Activated T-cell treated with anti-CD3 and anti-CD28 coated beads, Interleukin-2, amount 50 U/mL, for 24 hours (primary cell): ENCODE data around the gene GSE1.

Experiments used
- DNase-seq: peaks from one replicate; pipeline ENCODE4 v3.0.0-alpha.2; 2020
- H3K27ac Mint-ChIP-seq: 2 replicates; pipeline ENCODE4 v1.8.0; 2020; ENCODE audit warnings: mild to moderate bottlenecking, mixed read lengths
- H3K27me3 Mint-ChIP-seq: 2 replicates; pipeline ENCODE4 v1.8.0; 2020; ENCODE audit warnings: mixed read lengths
- H3K36me3 Mint-ChIP-seq: 2 replicates; pipeline ENCODE4 v1.8.0; 2020; ENCODE audit warnings: low read depth, mixed read lengths
- H3K4me1 Mint-ChIP-seq: 2 replicates; pipeline ENCODE4 v1.8.0; 2020; ENCODE audit warnings: low read depth, mixed read lengths
- H3K4me3 Mint-ChIP-seq: 2 replicates; pipeline ENCODE4 v1.8.0; 2020; ENCODE audit warnings: mild to moderate bottlenecking, moderate library complexity, mixed read lengths
- H3K9me3 Mint-ChIP-seq: 2 replicates; pipeline ENCODE4 v1.8.0; 2020; ENCODE audit warnings: mixed read lengths

The GSE1 gene

GRCh38 chr16:85592700-85593493 lies 20.2 kb upstream of the GSE1 start:
- Mint-ChIP-seq H3K4me1 (peaks cover 18% of the 10 kb centered on the region), H3K36me3 (no peaks in the 10 kb centered on the region), H3K9me3 (no peaks in the 10 kb centered on the region), H3K27ac (no peak overlapping the region), H3K27me3 (no peaks in the 10 kb centered on the region), H3K4me3 (no peak overlapping the region)
- no peak for DNase-seq

DNA sequence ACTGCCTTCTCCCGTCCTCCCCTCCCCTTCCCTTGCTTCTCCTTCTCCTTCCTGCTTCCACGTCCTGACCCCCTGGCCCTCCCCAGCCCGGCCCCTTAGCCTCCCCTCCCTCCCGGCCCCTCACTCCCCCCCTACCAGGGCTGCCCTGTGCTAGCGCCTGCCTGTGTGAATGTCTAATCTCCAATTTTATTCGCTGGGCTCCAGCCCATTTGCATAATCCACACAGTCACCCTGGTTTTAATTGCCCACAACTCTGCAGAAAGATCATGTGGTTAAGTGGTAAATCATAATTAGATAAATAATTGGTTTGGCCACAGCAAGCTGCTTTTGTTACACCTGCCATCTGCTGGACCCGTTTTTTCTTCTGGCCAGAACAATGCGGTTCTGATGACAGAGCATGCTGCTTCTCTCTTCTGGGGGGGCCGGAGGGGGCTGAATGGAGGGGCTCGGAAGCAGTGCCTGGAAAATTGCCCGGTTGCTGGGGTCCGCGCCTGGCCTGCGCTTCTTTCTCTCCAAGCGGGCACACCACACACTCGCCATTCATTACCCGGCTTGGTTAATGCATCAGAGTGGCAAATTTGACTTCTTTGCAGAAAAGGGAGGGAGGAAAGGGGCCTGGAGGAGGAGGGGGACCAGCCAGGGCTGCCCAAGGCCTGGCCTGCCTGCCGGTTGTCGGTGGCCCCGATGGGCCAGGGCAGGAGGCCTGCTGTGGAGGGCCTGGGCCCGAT lies 19.5 kb upstream of the GSE1 start:
- no peak for DNase-seq
- Mint-ChIP-seq H3K36me3 (no peaks in the 10 kb centered on the region), H3K4me1 (peaks cover 18% of the 10 kb centered on the region), H3K27ac (no peak overlapping the region), H3K9me3 (no peaks in the 10 kb centered on the region), H3K27me3 (no peaks in the 10 kb centered on the region), H3K4me3 (no peak overlapping the region)

DNA sequence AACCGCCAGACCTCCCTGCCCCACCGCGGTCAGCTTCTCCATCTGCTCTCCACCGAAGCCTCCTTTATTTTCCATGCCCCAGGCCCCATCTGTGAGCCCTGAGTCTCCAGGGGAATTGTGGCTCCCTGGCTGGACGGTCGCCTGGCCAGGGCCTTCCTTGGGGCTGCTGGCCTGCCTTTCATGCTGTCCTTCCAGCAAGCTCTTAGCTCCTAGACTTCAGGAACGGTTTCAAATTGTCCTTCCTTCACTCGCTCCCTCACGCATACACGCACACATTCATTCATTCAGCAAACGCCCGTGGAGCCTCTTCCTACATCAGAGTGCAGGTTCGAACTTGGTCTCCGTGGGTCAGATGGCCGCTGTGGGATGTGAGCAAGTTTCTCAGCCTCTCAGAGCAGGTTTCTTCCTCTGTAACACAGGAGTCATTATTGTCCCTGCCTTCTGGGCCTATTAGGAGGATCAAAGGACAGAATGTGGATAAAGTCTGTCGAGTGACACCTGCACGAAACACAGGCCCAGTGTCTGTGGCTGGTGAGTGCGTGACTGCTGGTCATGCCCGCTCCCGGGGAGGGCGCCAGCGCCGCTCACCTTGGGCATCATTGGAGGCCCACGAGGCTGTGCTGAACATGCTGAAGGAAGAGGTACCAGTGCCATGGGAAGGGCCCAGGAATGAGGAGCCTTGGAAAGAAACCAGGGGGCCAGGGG lies 18.7 kb upstream of the GSE1 start:
- Mint-ChIP-seq H3K4me1 (peaks cover 18% of the 10 kb centered on the region), H3K4me3 (no peak overlapping the region), H3K36me3 (no peaks in the 10 kb centered on the region), H3K9me3 (no peaks in the 10 kb centered on the region), H3K27ac (no peak overlapping the region), H3K27me3 (no peaks in the 10 kb centered on the region)
- no peak for DNase-seq

DNA sequence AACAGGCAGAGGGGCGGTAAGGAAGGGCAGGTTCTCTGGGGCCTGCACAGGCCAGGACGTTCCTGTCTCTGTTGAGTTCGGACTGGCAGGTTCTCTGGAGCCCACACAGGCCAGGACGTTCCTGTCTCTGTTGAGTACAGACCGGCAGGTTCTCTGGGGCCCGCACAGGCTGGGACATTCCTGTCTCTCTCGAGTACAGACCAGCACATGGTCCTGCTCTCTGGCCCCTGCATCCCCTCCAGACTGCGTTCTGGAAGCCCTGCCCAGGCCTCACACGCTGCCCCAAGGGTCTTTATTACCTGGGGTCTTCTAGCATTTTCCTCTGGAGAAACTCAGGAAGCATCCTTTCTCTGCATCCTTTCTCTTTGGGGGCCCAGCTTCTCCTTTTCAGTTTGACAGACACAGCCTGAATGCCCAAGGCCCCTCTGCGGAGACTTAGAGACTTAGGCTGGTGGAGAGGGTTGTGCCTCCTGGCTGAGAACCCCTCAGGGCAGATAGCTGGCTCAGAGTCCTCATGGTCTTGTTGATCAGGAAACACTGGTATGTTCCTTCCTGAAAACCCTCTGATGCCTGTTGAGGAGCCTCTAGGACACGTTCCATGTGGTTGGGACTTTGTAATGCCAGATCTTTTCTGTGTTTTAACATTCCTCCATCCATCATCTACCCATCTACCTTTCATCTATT lies 18.0 kb upstream of the GSE1 start:
- no peak overlapping the region for H3K4me3 Mint-ChIP-seq
- H3K27me3 Mint-ChIP-seq = no peaks in the 10 kb centered on the region
- no peaks in the 10 kb centered on the region for H3K36me3 Mint-ChIP-seq
- no peaks in the 10 kb centered on the region for H3K9me3 Mint-ChIP-seq
- no peak overlapping the region for H3K27ac Mint-ChIP-seq
- H3K4me1 Mint-ChIP-seq = peaks cover 18% of the 10 kb centered on the region
- no peak for DNase-seq

DNA sequence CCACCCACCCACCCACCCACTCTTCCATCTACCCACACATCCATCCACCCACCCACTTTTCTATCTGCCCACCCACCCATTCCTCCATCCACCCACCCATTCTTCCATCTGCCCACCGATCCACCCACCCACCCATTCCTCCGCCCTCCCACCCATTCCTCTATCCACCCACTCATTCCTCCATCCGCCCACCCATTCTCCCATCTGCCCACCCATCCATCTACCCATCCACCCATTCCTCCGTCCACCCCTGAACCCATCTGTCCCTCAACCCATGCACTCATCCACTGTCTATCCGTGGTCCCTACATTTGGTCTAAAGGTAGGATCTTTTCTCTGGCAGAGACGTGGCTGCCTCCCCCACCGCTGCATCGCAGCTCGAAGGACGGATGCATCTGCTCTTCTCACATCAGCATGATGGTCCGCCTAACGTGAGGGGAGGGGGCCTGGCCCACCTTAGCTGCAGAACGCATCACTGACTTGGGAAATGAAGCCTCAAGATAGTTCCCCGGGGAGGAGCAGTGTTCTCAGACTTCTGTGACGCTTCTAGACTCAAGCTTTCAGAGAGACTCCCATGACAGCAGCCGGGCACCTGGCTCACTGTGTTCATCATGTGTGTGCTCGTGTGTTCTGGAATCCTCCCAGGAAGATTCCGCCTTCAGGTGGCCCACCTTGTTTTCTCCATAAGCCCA lies 17.2 kb upstream of the GSE1 start:
- Mint-ChIP-seq H3K4me3 (no peak overlapping the region), H3K4me1 (peaks cover 18% of the 10 kb centered on the region), H3K36me3 (no peaks in the 10 kb centered on the region), H3K9me3 (no peaks in the 10 kb centered on the region), H3K27me3 (no peaks in the 10 kb centered on the region), H3K27ac (peak overlapping the region; percentile 4)
- no peak for DNase-seq

GRCh38 chr16:85598141-85598540 lies 15.0 kb upstream of the GSE1 start:
- Mint-ChIP-seq H3K4me3 (no peak overlapping the region), H3K9me3 (no peaks in the 10 kb centered on the region), H3K27ac (no peak overlapping the region), H3K36me3 (no peaks in the 10 kb centered on the region), H3K4me1 (peaks cover 9% of the 10 kb centered on the region), H3K27me3 (no peaks in the 10 kb centered on the region)
- DNase-seq = no peak

DNA sequence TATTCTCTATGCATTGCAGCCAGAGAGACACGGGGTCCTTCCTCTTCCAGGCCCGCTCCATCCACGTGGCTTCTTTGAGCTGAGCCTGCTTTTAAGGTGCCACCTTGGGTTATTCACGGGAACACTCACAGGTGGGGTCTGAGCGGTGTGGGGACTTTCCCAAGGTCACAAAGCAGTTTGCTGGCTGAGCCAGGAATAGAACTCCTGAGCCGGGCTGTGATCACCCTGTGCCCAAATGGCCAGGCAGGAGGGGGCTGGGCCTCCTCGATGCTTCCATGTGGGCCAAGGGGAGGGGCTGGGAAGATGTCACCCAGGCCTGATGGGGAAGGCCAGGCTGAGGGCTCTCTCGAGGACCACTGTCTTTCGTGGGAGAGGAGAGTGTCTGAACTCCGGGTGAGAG lies 13.0 kb upstream of the GSE1 start:
- no peak for DNase-seq
- peaks cover 7% of the 10 kb centered on the region for H3K4me1 Mint-ChIP-seq
- no peak overlapping the region for H3K4me3 Mint-ChIP-seq
- no peaks in the 10 kb centered on the region for H3K36me3 Mint-ChIP-seq
- no peaks in the 10 kb centered on the region for H3K27me3 Mint-ChIP-seq
- no peaks in the 10 kb centered on the region for H3K9me3 Mint-ChIP-seq
- no peak overlapping the region for H3K27ac Mint-ChIP-seq

- peaks cover 4% of the 10 kb centered on the region for H3K4me1 Mint-ChIP-seq
- DNase-seq = no peak
- no peak overlapping the region for H3K4me3 Mint-ChIP-seq
- no peak overlapping the region for H3K27ac Mint-ChIP-seq
- H3K9me3 Mint-ChIP-seq = no peaks in the 10 kb centered on the region
- no peaks in the 10 kb centered on the region for H3K27me3 Mint-ChIP-seq
- no peaks in the 10 kb centered on the region for H3K36me3 Mint-ChIP-seq
Measured at GRCh38 chr16:85600530-85601271, 12.4 kb upstream of the GSE1 start.

DNA sequence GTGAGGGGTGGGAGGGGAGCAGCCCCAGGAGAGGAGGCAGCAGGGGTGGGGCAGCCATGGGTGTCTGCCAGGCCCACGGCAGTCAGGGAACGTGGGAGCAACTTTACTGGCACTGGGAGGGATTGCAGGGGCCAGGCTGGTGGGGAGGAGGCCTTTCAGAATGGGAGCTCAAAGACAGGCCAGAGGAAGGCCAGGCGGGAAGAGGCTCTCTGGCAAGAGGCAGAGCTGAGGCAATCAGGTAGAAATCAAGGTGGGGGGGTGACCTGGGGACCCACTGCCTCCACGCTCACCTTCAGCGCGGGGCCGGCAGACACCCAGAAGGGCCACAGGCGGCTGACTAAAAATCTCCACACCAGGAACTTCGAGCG lies 11.9 kb upstream of the GSE1 start:
- no peak overlapping the region for H3K27ac Mint-ChIP-seq
- no peak for DNase-seq
- peaks cover 2% of the 10 kb centered on the region for H3K27me3 Mint-ChIP-seq
- no peaks in the 10 kb centered on the region for H3K36me3 Mint-ChIP-seq
- no peaks in the 10 kb centered on the region for H3K9me3 Mint-ChIP-seq
- H3K4me3 Mint-ChIP-seq = no peak overlapping the region
- peaks cover under 1% of the 10 kb centered on the region for H3K4me1 Mint-ChIP-seq

DNA sequence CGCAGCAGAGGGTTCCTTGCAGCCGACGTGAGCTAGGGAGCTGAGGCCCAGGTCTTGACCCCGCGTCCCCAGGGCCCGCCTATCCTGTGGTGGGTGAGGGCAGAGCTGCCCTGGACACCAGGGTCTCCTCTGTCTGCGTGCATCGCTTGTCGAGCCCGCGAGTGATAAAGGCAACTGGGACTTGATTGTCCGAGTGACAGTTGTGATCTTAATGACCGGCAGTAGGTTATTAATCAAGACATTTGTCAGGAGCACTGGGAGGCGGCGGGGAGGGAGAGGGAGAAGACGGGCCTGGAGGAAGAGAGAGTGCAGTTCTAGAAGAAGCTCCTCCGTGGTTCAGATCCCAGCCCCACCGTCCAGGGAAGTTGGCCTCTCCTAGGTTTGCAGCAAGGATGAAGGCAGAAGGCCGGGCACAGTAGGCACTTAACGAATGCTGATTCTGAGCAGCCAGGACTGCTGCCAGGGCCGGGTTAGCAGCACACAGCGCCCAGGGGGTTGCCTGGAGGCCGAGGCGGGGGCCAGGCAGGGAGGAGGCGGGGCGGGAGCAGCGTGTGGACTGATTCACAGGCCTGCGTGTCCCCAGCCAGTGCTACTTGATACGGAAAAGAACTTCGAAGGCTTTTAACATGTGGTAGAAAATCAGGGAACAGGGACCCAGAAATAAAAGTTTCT lies 11.3 kb upstream of the GSE1 start:
- Mint-ChIP-seq H3K4me1 (no peaks in the 10 kb centered on the region), H3K27ac (no peak overlapping the region)
- no peak for DNase-seq

GRCh38 chr16:85602402-85603202 lies 10.5 kb upstream of the GSE1 start:
- Mint-ChIP-seq H3K36me3 (no peaks in the 10 kb centered on the region), H3K4me1 (peaks cover 6% of the 10 kb centered on the region), H3K27ac (no peak overlapping the region), H3K27me3 (peaks cover 2% of the 10 kb centered on the region), H3K4me3 (no peak overlapping the region), H3K9me3 (no peaks in the 10 kb centered on the region)
- DNase-seq = no peak

More for the DNA sequence above, 11.3 kb upstream of the GSE1 start:
- Mint-ChIP-seq H3K27me3 (peaks cover 2% of the 10 kb centered on the region), H3K4me3 (no peak overlapping the region), H3K9me3 (no peaks in the 10 kb centered on the region), H3K36me3 (no peaks in the 10 kb centered on the region)

DNA sequence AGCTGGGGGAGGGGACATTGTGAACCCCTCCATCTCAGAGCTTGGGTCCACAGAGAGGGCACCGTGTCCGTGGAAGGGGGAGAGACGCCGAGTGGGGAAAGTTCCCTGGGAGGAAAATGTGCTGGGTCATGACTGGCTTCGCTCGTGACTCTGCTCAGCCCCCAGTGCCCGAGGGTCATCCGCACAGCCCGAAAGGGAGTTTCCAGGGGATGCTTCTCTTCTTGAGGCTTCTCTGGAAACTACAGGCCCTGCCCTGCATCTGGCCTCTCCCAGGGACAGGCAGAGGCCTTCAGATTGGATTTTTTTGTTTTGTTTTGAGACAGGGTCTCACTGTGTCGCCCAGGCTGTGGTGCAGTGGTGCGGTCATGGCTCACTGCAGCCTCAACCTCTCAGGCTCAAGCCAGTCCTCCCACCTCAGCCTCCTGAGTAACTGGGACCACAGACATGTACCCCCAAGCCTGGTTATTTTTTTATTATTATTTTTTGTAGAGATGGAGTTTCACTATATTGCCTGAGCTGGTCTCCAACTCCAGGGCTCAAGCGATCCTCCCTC lies 9.8 kb upstream of the GSE1 start:
- Mint-ChIP-seq H3K9me3 (no peaks in the 10 kb centered on the region), H3K27ac (no peak overlapping the region), H3K36me3 (no peaks in the 10 kb centered on the region), H3K27me3 (peaks cover 7% of the 10 kb centered on the region), H3K4me1 (peaks cover 10% of the 10 kb centered on the region), H3K4me3 (no peak overlapping the region)
- DNase-seq = no peak
